RPMI8226 (cell line): ENCODE results near the gene BRINP1.

Source experiments
- DNase-seq: peaks from one replicate; pipeline ENCODE4 v3.0.0-alpha.2; 2015

The BRINP1 gene

DNA sequence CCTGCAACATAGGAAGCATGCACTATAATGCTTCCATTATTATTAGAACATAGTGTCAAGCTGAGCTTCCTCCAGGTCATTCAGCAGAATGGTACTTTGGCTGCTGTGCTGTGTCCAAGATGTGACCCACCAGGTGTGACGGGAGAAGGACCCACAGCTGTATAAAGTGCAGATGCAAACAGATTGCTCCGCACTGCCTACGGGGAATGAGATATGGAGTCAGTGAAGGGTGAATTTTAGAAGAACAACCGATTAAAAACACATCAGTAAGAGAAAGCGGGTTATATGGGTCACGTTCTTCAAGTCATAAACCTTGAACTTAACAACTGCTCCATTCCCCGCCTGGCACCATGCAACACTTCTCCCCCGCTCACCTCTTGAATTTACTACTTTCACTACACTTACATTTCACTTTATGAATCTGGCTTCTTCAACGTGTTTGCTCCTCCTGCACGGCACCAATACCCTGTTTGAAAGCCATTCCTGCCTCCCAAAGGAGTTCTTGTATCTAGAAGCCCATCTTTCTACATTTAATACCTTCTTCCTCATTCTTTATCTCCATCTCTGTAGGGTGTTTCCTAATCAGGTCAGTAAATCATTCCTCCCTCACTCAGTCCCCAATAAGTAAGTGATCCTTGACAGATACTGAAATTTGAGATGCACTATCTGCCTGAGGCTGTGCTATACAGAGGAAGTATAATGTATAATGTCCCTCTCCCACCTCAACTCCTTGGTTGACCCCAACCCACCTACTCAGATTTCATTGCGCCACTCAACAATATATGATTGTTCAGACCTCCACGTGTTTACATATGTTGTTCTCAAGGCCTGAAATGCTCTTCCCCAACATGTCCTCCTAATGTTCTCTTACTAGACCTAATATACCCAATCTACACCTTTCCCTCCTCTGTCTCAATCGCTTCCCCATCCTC lies 25.9 kb downstream of the BRINP1 start:
- no peak for DNase-seq

DNA sequence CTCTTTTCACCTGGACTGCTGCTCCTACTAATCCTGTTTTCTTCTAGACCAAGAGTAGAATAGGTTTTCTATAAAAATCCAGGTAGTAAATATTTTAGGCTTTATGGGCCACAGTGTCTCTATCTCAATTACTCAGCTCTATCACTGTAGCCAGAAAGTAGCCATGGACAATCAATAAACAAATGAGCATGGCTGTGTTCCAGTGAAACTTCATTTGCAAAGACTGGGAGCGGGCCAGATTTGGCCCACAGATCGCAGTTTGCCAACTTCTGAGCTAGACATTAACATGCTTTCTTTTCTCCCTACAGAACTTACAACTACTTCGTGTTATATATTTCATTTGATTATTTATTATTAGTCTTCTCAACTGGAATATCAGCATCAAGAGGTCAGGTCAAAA lies 30.2 kb downstream of the BRINP1 start:
- DNase-seq = no peak

- no peak for DNase-seq
Measured at GRCh38 chr9:119337573-119337972, 31.7 kb downstream of the BRINP1 start.

GRCh38 chr9:119334745-119335144 lies 34.5 kb downstream of the BRINP1 start:
- no peak for DNase-seq

DNA sequence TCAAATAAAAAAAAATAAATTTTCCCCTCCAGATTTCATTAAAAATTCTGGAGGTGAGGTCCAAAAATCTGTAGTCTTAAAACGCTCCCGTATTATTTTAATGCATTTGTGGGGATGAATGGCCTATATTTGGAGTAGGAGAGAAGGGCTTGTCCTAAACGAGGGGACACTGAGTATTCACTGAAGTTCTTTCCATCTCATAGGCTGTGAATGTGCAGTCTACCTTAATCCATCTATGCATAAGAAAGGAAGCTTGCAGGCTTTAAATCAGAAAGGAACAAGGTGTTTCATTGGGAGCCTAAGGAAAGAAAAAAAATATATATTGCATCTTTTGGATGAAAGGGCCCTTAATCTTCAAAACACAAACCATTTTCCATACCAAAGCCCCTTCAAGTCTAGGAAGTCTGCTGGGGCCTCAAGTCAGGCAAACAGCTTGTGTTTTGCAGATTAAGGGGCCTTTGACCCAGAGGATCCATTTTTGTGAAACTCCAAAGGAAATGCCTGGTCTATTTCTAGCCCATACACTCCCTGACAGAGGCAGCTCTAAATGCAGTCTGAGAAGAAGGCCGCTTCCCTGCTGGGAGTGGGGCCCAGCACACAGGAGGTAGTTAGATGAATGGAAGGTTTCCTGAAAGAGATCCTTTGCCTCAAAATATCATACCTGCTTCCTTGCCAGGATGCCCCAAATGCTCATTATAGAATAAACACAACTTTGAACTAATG lies 35.6 kb downstream of the BRINP1 start:
- no peak for DNase-seq

DNA sequence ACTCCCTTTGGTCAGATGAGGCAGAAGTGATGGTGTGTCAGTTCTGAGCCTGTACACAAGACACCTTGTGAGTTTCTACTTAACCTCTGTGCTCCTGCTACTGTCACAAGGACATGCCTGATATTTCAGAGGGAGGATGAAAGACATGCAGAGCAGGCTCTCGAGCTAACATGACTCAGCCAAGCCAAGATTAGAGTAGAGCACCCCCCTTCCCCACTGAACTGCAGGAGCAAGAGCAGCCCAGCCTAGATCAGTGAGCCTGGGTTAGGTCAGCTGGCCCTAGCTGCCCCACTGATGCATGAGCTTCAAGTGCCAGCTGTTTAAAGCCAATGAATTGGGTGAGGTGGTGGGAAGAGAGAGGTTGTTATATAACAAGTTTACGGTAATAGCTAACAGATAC lies 36.7 kb downstream of the BRINP1 start:
- no peak for DNase-seq

DNA sequence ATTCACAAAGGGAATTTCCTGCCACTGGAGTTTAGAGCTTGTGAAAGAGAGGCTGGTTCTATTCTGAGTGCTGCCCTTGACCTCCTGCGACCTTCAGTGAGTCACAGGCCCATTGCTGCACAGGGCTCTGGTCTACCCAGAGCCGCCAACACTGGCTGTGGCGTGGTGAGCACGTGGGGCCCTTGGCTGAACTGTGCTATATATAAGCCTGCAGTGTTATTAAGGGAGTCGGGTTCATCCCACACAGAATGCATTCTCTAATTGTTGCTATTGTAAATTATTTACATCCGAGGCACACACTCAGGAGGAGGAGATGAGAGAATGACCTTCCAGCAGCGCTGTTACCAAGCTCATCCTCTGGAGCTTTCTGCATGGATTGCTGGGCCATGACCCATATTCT lies 47.1 kb downstream of the BRINP1 start:
- DNase-seq = no peak

- DNase-seq = no peak
Measured at GRCh38 chr9:119318371-119318770, 50.9 kb downstream of the BRINP1 start.

GRCh38 chr9:119313846-119314245 lies 55.4 kb downstream of the BRINP1 start:
- DNase-seq = no peak

DNA sequence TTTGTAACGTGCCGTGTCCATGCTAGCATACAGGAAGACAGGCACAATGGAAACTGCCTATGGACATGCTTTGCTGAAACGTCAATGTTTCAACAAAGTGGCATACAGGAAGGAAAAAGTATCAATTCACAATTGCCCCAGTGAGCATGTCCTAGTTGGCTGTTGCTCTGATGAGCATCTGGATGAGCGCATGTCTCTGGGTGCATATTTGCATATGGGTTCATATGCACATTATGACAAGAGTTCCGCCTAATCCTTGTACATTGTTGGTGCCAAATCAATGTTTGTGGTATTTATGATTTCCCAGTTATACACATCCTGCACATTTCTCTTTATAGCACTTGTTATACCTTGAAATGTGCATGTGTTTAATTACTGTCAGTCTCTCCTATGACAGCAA lies 58.5 kb downstream of the BRINP1 start:
- DNase-seq = no peak

DNA sequence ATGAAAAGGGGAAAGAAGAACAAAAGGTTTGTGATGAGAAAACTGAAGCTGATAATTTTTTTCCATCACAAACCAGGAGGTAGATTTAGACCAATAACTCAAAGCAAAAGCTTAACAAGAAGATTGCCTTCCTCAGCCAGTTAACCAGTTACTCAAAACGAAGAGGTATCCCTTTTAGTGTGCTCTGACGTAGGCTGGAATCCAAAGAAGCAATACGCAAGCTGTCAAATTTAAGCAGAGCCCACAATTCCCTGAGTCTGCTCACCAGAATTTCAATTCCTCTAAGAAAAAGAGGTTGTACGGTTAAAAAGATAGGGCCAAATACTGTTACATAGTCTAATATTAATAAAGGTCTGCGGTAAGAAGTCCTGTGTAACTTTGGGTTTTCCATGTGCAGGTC lies 61.8 kb downstream of the BRINP1 start:
- no peak for DNase-seq

GRCh38 chr9:119304555-119304954 lies 64.7 kb downstream of the BRINP1 start:
- no peak for DNase-seq

DNA sequence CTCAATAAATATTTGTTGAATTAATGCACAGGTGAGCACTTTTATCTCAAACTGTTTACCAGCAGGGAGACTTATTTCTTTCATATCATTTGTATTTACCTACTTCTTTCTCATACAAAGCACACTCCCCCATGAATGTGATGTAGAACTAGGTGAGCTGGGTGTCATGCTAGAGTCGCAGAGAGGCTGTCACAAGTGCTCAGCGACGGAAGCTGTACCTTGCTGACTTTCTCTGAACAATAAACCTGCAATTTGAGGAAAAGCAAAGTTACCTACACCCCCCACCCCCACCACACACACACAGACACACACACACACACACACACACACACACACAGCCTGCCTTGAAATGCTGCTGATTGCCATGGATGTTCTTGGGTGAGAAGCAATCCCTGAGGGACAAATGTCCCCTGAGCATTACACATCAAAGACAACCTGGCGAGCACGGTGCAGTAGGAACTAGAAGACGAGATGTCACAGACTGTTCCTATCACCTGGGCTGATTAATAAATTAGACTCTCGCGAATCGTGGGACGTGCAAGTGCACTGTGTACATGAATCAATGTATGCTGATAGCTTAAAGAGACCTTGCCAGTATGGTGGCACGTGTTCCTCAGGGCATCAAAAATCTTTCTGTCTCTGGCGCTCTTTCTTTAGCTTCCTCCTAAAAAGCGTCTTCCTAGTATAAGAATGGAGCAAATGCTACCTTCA lies 66.1 kb downstream of the BRINP1 start:
- DNase-seq = no peak

GRCh38 chr9:119298076-119298853 lies 71.0 kb downstream of the BRINP1 start:
- peak; percentile 31 for DNase-seq

GRCh38 chr9:119291554-119291953 lies 77.7 kb downstream of the BRINP1 start:
- no peak for DNase-seq

DNA sequence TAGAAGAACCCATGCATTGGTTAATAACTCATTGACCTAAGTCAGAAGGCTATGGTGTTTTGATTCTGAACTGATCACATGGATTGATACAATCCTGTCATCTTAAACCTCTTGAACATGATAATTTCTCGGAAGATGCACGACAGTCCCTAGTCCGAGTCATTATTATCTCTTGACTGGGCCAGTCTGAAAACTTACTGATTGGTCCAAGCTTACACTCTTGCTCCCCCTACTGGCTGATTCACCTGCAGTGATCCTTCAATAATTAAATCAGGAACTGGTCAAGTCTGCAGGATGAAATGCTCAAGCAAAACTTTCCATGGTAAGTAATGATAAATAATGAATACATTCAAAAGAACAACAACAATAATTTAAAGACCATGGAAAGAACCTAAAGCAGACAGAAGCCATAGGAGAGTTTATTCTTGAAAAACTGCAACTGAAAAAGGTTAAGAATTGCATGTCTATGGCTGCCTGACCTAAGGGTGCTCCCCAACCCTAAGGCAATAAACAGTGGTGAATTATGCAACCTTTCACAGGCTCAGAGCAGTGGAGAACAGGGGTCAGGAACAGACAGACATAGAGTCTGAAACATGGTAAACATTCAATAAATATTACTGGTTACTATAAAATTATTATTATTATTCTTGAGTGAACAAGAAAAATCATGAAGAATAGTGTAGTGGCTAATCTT lies 79.3 kb downstream of the BRINP1 start:
- DNase-seq = peak; percentile 55

DNA sequence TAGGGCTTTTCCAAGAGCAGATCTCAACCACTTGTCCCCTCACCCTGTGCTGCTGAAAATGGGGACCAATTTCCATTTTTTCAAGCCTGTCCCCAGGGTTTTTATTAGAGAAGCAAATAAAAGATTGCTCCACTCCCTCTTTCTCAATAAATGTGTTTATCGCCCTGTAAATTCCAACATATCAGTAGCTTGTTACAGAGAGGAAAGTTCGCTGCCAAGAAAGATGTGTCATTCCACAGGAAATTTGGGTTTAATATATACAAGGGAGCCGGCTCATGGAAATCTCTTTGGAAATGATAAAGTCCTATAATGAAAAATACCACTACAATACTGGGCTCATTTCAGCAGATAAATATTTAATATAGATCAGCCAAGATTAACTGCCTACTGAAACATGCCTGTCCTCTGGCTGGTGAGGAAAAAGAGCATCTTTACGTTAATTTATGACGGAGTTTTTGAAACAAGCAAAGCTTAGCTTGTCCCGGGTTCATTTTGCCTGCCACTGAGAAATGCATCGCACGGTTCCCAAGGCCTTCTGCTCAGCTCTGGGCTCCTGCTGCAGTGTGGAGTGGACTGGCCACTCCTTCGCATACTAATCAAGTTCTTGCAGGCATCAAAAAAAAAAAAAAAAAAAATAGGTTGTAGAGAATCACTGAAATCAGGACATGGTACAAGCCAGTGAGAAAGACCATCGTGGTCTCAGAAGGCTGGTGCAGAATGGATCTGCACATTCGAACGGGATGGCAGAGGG lies 84.5 kb downstream of the BRINP1 start:
- no peak for DNase-seq

DNA sequence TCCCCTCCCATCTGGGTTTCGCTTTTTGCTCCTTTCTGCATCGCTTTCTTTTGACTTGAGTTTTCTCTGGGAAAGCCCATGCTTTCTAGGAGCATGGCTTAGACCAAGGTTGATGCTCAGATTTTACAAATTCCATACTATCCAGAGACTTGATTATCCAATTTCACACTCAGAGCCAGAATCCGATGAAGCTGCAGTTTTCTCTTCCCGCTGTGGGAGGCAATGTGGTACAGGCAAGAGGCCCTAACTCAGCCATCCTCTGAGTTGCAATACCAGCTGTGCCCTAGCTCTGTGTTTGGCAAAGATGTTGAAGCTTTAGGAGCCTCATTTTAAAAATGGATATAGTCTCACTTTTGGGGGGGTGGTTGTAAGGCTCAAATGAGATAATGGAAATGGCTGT lies 85.1 kb downstream of the BRINP1 start:
- peak; percentile 4 for DNase-seq

GRCh38 chr9:119283078-119283794 lies 86.0 kb downstream of the BRINP1 start:
- DNase-seq = no peak

DNA sequence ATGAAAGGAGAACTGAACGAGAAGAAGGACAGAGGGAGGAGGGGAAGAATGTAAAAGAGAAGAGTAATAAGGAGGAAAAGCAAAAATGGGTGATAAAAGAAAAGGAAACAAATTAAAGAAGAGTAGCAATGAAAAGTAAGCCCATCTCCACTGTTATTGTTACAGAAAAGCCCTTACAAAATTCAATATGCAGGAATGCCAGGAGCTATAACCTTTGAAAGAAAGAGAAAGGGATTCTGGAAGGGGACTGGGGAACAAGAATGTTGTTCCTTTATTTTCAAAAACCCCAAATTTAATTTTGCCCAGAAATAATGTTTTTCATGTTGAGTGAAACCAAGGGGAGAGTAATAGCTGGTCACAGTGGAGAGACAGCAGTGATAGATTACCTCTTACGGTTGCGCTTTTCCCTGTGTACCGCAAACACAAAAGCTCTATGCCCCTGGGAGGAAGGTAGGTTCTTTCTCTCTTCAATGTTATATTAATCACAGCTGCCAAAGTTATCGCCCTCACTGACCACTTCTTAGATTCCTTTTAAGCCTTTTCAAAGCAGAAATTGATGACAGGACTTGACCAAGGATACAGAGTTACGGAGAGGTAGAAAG lies 86.7 kb downstream of the BRINP1 start:
- DNase-seq = no peak
